Muscle layer of duodenum (tissue), 2 donors: ENCODE data around the gene ACSF2.

ENCODE experiments used
- H3K27ac ChIP-seq: one replicate; pipeline ENCODE4 v1.7.0; 2013; ENCODE audit warnings: mild to moderate bottlenecking, low read length
- H3K27me3 ChIP-seq: one replicate; pipeline ENCODE4 v1.7.0; 2013; ENCODE audit warnings: low read depth, mild to moderate bottlenecking, control low read depth, low read length
- H3K36me3 ChIP-seq, 2 donors: one replicate each; pipeline ENCODE4 v1.7.0; 2013; ENCODE audit warnings: low read length in 2 of 2, control low read depth in 1 of 2, mild to moderate bottlenecking in 1 of 2; ENCODE audit not compliant: insufficient read depth in 2 of 2, control insufficient read depth in 1 of 2
- H3K4me1 ChIP-seq, 2 donors: one replicate each; pipeline ENCODE4 v1.7.0; 2013; ENCODE audit warnings: low read length in 2 of 2, mild to moderate bottlenecking in 2 of 2, control low read depth in 1 of 2, moderate library complexity in 1 of 2; ENCODE audit not compliant: insufficient read depth in 2 of 2, control insufficient read depth in 1 of 2
- H3K4me3 ChIP-seq, 2 donors: one replicate each; pipeline ENCODE4 v1.7.0; 2013; ENCODE audit warnings: low read length in 2 of 2, low read depth in 1 of 2, mild to moderate bottlenecking in 1 of 2
- H3K9me3 ChIP-seq, 2 donors: one replicate each; pipeline ENCODE4 v1.7.0; 2013; ENCODE audit warnings: low read length in 2 of 2, control low read depth in 1 of 2, mild to moderate bottlenecking in 1 of 2; ENCODE audit not compliant: control insufficient read depth in 1 of 2
- donor health status: healthy.

ACSF2 gene, protein sequence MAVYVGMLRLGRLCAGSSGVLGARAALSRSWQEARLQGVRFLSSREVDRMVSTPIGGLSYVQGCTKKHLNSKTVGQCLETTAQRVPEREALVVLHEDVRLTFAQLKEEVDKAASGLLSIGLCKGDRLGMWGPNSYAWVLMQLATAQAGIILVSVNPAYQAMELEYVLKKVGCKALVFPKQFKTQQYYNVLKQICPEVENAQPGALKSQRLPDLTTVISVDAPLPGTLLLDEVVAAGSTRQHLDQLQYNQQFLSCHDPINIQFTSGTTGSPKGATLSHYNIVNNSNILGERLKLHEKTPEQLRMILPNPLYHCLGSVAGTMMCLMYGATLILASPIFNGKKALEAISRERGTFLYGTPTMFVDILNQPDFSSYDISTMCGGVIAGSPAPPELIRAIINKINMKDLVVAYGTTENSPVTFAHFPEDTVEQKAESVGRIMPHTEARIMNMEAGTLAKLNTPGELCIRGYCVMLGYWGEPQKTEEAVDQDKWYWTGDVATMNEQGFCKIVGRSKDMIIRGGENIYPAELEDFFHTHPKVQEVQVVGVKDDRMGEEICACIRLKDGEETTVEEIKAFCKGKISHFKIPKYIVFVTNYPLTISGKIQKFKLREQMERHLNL

DNA sequence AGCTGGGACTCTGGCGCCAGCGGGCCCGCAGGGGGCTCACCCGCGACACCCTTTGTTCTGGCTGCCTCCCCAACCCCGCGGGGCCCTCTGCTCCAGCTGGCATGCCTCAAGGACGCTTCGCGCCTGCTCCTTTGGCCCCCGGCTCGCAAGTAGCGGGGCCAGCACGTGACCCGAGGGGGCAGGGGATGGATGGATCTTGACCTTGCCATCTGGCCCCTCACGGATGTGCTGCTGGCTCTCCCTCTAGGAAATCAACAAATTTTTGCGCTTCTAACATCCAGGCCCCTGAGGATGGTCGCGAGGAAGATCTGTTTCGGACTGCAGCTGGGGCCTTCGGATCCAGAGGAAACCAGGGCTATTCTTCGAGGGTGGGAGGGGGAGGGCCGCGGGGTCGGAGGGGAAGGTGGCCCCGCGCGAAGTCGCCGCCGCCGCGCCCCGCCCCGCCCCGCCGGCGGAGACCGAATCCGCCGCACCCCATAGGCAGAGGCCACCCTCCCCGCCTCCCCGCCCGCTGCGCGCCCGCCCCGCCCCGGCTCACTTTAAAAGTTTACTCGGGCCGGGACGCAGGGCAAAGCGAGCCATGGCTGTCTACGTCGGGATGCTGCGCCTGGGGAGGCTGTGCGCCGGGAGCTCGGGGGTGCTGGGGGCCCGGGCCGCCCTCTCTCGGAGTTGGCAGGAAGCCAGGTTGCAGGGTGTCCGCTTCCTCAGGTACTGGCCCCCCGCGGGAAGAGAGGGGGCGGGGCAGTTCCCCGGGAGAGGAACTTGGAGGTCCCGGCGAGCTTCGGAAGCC, at the start of gene ACSF2:
TSS of gene ACSF2 (plus strand) at position 537 of the 790 bp plus-strand sequence. CDS start at position 581, 44 bp downstream.
- Histone ChIP-seq H3K4me1 (peaks cover 10 to 26% of the 10 kb centered on the region in 2 donors), H3K27me3 (no peaks in the 10 kb centered on the region), H3K27ac (peak within 1 kb of the TSS; percentile 74), H3K4me3 (peak within 1 kb of the TSS; percentile 63 to 71), H3K36me3 (no peaks in the 10 kb centered on the region), H3K9me3 (no peaks in the 10 kb centered on the region)

DNA sequence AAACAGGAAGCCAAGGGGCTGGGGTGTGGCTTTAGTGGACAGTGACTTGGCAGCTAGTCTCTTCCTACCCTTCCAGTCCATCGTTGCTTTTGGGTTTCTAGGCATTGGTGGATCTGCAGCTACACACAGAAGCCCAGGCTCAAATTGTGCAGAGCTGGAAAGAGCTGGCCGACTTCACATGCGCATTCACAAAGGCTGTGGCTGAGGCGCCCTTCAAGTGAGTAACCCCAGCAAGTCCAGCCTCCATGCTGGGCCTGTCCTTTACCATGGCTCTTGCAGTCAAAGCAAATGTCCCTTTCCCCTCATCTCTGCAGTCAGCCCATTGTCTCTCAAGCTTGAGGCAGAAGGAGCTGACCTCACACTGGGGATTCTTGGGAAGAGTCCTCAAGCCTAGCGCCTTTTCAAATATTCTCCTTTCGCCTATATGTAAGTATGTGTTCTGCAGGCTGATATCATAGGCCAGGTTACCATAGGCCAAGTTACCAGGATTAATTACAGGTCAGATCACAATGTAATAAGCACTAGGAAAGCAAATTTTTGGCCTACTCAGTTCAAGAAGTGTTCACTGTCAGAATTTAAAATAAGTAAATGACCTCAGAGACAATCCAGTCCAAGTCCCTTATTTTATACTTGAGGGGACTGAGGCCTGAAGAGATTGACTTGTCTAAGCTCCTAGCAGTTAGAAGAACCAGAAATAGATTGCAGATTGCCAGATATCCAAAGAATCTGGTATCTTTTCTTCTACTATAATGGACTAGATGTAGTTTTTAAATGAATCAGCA, 46.5 kb upstream of the ACSF2 start:
- no peak overlapping the region for H3K27ac ChIP-seq
- H3K9me3 ChIP-seq = no peaks in the 10 kb centered on the region
- H3K36me3 ChIP-seq = peaks cover 19 to 40% of the 10 kb centered on the region in 2 donors
- no peaks in the 10 kb centered on the region for H3K27me3 ChIP-seq
- H3K4me1 ChIP-seq = no peaks in the 10 kb centered on the region
- H3K4me3 ChIP-seq = no peak overlapping the region

DNA sequence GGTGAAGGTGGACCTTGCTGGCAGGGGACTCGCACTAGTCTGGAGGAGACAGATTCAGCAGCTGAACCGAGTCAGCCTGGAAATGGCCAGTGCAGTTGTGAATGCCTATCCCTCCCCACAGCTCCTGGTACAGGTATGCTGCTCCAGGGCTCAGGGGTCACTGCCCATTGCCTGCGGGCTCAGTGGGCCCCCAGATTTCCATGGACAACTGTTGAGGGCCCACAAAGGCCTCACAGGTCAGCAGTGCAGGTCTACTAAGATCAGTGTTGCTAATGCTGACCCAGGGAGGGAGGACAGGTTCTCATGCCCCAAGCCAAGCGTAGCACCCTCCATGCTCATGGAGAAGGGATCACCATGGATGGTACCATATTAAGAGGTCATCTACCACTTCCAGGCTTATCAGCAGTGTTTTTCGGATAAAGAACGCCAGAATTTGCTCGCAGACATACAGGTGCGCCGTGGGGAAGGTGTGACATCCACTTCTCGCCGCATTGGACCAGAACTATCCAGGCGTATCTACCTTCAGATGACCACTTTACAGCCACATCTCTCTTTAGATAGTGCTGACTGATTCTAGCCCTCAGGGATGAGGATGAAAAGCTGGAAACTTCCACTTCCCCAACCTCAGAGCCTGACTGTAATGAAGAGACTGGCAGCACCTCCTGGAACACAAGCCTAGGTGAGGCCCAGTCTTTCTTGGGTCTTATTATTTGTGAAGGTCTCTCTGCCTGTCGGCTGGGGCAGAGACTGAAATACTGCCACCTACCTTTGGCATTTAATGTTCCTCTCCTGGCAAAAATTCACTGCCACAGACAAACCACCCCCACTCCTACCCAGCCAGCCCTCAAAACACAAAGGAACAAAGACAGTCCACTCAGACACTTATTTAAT, 45.4 kb upstream of the ACSF2 start:
- Histone ChIP-seq H3K27me3 (no peaks in the 10 kb centered on the region), H3K4me1 (no peaks in the 10 kb centered on the region), H3K36me3 (peaks cover 29 to 51% of the 10 kb centered on the region in 2 donors), H3K9me3 (no peaks in the 10 kb centered on the region), H3K4me3 (no peak overlapping the region), H3K27ac (no peak overlapping the region)

DNA sequence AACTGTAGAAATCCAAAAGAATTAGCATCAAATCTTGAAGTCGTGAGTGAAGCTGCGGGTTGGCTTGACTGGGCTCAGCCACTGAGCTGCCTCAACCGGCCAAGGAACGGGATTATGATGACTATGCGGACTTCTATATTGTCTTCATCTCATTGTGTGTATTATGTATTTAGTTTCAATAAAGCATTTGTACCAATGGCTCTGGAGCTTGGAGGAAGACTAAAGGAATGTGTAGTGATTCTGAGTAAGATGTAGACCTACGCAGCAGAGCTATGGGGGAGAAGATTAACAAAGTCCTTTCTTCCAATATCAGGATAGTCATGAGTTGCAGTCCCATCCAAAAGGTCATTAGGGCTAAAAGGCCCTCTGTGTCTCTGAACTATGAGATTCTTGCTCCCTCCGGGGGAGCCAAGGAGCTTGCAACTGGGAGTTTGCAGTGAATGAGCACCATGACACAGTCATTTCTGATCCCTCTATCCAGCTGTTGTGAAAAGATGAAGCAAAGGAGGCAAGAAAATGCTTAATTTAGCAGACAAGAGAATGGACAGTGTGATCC, 44.7 kb upstream of the ACSF2 start:
- Histone ChIP-seq H3K4me3 (no peak overlapping the region), H3K27ac (no peak overlapping the region), H3K36me3 (peaks cover 34 to 58% of the 10 kb centered on the region in 2 donors), H3K4me1 (no peaks in the 10 kb centered on the region), H3K9me3 (no peaks in the 10 kb centered on the region), H3K27me3 (no peaks in the 10 kb centered on the region)

DNA sequence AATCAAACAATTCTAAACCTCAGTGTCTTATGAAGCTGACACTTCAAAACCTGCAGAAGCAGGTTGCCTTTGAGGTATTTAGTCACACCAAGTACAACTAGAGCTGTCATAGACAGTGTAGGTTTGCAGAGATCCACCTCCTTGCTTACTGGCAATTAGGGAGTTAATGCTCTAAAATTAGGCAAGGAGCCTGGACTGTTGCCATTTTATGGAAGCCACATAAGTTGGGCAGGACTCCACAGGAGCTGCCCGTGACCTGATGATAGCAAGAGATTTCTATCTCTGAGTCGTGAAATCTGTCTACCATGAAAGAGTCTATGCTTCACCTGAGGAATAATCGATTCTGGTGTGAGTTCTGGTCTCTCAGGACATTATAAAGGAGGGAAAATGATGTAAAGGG, 44.1 kb upstream of the ACSF2 start:
- H3K4me1 ChIP-seq = no peaks in the 10 kb centered on the region
- H3K36me3 ChIP-seq = peaks cover 39 to 64% of the 10 kb centered on the region in 2 donors
- H3K27me3 ChIP-seq = no peaks in the 10 kb centered on the region
- H3K9me3 ChIP-seq = no peaks in the 10 kb centered on the region
- H3K4me3 ChIP-seq = no peak overlapping the region
- no peak overlapping the region for H3K27ac ChIP-seq

GRCh38 chr17:50382931-50383330, 43.1 kb upstream of the ACSF2 start:
- no peak overlapping the region for H3K4me3 ChIP-seq
- no peaks in the 10 kb centered on the region for H3K27me3 ChIP-seq
- H3K36me3 ChIP-seq = peaks cover 50 to 74% of the 10 kb centered on the region in 2 donors
- no peaks in the 10 kb centered on the region for H3K9me3 ChIP-seq
- H3K4me1 ChIP-seq = no peaks in the 10 kb centered on the region
- H3K27ac ChIP-seq = no peak overlapping the region

- no peaks in the 10 kb centered on the region for H3K9me3 ChIP-seq
- no peak overlapping the region for H3K4me3 ChIP-seq
- H3K27me3 ChIP-seq = no peaks in the 10 kb centered on the region
- no peak overlapping the region for H3K27ac ChIP-seq
- no peaks in the 10 kb centered on the region for H3K4me1 ChIP-seq
- peaks cover 69 to 99% of the 10 kb centered on the region in 2 donors for H3K36me3 ChIP-seq
Measured at GRCh38 chr17:50386510-50386909, 39.5 kb upstream of the ACSF2 start.

DNA sequence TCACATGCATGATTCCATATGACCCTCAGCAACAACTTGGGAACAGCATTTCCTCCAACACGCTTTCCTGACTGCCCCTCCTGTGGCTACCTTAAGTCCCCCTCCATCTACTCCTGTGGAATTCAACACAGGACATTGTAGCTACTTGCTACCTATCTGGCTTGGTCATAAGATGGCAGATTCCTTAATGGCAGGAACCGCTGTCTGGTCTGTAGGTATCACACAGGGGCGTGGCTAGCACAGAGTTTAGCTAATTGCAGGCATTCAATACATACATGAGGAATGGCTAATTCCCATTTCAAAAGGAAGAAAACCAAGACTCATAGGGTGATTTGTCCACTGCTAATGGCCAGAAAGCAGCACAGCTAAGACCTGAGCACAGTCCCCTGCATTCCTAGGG, 37.3 kb upstream of the ACSF2 start:
- Histone ChIP-seq H3K36me3 (peaks cover 78 to 100% of the 10 kb centered on the region in 2 donors), H3K27ac (no peak overlapping the region), H3K9me3 (no peaks in the 10 kb centered on the region), H3K4me3 (no peak overlapping the region), H3K27me3 (no peaks in the 10 kb centered on the region), H3K4me1 (no peaks in the 10 kb centered on the region)

DNA sequence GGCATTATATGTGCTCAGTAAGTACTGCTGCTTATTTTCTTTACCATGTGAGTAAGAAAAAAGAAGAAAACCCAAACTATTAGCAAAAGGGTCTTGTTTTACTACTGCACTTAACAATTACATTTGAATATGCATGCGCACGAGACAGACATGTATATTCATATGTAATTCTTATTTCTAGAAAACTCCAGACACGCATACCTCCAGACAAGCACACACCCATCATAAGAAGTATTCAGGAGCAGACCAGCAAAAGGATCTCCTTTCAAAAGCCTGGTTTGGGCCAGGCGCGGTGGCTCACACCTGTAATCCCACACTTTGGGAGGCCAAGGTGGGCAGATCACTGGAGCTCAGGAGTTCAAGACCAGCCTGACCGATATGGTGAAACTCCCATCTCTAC, 36.5 kb upstream of the ACSF2 start:
- no peak overlapping the region for H3K27ac ChIP-seq
- H3K36me3 ChIP-seq = peaks cover 86 to 100% of the 10 kb centered on the region in 2 donors
- no peaks in the 10 kb centered on the region for H3K4me1 ChIP-seq
- H3K4me3 ChIP-seq = no peak overlapping the region
- H3K27me3 ChIP-seq = no peaks in the 10 kb centered on the region
- no peaks in the 10 kb centered on the region for H3K9me3 ChIP-seq

GRCh38 chr17:50392621-50393020, 33.4 kb upstream of the ACSF2 start:
- Histone ChIP-seq H3K4me3 (no peak overlapping the region), H3K27me3 (no peaks in the 10 kb centered on the region), H3K4me1 (peaks cover 0 to 22% of the 10 kb centered on the region in 2 donors), H3K27ac (no peak overlapping the region), H3K36me3 (peaks cover 64 to 86% of the 10 kb centered on the region in 2 donors), H3K9me3 (no peaks in the 10 kb centered on the region)
